ENCODE data around the gene PADI1.

Gene PADI1

DNA sequence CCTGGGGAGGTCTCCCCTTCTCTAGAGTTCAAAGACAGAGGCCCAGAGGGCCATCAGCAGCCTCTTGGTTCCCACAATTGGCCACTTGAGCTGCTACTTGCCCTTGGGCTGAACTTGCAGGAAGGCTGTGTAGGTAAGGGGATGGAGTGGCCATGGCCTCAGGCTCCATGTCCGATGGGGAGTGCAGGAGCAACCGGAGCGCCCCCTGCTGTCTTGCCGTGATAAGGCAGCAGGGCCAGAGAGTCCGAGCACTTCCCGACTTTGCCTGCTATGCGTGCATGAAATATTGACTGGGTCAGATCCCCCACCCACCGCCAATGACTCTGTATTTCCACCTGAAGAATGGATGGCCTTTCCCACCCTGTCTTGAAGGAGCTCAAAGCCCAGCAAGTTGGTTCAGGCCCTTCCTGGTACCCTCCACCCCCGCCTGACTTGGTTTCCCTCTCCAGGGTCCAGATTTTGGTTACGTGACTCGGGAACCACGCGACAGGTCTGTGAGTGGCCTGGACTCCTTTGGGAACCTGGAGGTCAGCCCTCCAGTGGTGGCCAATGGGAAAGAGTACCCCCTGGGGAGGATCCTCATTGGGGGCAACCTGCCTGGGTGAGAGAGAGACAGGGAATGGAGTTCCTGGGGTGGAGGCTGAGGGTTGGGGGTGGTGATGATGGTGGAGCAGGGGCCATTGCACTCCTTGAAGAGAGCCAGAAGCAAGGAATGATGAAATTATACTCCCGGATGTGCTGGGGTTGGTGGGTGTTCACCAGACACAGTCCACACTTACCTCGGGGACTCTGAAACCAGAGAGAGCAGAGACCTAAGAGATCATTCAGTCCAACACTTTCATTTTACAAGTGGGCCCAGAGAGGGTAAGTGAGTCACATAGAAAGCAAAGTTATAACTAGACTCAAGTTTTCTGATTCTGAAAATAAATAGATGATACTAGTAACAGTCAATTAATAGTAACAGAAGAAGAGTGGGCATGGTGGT is 69.5 kb downstream of the PADI1 start:
- peak; percentile 65 for DNase-seq (ENCODE audit: low spot score)

DNA sequence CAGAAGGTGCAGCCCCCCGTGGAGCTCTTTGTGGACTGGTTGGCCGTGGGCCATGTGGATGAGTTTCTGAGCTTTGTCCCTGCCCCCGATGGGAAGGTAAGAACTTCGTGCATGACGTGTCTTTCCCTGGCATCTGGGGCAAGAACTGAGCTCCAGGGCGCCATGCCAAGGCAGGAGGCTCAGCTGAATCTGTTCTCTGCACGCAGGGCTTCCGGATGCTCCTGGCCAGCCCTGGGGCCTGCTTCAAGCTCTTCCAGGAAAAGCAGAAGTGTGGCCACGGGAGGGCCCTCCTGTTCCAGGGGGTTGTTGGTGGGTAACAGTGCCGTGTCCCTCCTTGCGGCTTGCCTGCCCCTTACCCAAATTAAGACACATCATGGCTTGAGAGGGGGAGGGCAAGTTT is 71.6 kb downstream of the PADI1 start:
- peak; percentile 62 for DNase-seq (ENCODE audit: low spot score)

DNA sequence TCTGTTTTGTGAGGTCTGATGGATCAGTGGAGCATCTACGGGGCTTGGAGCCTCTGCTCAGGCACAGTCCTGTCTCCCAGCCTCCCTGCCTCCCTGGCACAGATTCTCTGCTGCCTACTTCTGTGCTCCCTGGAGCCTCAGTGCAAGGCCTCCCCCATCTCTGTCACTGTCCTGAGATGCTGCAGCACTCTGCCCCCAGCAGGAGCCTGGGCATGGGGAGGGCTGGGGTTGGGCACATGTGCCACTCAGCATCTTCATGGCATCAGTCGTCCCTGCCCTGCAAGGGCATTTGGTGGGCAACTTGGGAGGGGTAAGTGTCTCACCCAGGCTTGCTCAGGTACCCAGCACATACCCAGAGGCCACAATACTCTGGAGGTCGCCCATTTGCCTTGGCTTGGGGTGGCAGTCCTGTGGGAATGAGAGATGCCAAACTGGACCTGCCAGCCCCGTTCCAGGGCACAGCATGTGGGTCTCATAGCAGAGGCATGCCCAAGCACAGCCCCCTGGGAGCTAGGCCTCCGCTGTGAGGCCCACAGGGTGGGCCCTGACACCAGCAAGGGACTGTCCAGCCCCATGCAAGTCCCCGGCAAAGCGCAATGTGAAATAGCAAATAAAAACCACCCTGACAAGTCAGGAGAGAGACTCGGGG is 72.7 kb downstream of the PADI1 start:
- DNase-seq (ENCODE audit: low spot score): no peak

DNA sequence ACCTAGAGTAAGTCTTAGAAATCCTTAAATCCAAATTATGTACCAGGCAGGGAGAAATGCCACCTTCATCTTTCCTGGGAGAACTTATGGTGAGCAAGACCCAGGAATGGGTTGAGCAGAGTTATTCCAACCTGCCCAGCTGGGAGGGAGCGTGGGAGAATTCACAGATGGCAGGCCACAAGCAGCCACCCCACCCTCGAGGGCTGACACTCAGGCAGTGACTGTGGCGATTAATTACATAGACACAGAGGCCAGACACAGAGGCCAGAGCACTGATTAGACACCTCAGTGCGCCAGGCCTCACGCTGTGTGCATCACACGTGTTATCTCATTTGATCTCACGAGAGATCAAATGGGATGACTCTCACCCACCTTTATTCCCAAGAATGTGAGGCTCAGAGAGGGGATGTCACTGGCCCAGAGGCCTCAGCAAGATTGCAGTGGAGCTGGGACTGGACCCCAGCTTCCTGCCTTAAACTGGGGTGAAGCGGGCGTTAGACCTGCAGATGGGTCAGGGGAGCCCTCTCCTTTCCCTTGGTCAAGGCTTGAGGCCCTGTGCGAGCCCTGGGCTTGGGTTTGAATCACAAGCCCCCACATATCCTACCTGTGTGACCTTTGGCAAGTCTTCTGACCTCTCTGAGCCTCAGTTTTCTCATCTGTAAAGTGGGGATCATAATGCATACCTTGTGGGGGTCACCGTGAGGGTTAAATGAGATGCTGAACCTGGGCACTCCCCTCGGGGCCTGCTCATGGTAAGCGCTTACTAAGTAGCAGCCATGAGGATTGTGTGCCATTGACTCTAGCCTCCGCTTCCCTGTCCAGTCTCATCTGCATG is 74.3 kb downstream of the PADI1 start:
- DNase-seq (ENCODE audit: low spot score): no peak

DNA sequence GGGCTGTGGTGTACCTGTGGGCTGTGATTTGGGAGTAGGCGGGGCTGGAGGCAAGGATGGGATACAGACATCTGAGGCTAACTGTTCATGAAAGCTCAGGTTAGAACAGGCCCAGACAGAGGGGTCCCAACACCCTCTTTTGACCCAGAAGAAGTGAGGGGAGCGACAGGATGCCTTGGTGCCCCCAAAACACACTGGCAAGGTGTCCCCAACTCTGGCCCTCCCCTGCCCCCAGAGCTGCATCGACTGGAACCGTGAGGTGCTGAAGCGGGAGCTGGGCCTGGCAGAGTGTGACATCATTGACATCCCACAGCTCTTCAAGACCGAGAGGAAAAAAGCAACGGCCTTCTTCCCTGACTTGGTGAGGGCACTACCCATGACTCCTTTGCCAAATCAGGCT is 75.5 kb downstream of the PADI1 start:
- no peak for DNase-seq (ENCODE audit: low spot score)

DNA sequence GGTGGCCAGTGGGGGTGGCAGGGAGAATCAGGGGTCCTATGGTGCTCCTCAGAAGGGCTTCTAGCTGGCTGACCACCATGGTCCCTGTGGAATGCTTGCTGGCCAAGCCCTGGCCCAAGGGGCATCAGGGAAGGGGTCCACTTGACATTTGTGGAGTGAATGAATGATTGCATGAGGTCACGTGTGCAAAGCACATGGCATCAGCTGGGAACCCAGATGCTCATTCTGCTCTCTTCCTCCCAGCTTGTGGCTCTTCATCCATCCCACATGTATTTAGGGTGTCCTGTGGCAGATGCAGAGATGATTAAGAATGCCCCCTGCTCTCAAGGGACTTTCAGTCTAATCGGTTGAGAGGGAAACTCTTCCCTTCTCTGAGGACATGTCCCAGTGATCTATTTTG is 76.0 kb downstream of the PADI1 start:
- no peak for DNase-seq (ENCODE audit: low spot score)

DNA sequence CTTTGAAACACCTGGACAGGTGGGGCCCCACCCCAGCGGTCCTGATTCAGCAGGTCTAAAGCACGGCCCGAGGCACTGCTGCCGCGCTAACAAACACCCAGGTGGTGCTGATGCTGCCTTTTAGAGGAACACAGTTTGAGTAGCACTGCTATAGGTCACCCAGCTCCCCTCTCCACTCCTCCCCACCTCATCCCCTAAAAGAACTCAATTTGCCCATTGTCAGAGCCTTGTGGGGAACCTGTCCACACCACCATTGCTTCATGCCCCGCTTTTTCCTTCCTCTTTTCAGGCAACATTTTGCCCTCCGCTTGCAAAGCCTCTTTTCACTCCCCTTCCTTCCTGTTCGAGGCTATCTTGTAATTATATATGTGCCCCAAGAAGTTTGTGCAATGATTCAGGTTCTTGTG is 76.8 kb downstream of the PADI1 start:
- DNase-seq (ENCODE audit: low spot score): no peak

DNA sequence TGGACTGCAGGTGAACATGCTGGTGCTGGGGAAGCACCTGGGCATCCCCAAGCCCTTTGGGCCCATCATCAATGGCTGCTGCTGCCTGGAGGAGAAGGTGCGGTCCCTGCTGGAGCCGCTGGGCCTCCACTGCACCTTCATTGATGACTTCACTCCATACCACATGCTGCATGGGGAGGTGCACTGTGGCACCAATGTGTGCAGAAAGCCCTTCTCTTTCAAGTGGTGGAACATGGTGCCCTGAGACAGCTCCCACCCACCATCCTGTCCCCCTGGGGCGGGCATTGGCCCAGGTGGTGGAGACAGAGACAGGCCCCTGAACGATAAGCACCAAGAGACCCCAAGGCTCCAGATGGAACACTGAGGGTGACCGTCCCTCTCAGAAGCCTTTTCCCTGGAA is 77.9 kb downstream of the PADI1 start:
- DNase-seq (ENCODE audit: low spot score): no peak

DNA sequence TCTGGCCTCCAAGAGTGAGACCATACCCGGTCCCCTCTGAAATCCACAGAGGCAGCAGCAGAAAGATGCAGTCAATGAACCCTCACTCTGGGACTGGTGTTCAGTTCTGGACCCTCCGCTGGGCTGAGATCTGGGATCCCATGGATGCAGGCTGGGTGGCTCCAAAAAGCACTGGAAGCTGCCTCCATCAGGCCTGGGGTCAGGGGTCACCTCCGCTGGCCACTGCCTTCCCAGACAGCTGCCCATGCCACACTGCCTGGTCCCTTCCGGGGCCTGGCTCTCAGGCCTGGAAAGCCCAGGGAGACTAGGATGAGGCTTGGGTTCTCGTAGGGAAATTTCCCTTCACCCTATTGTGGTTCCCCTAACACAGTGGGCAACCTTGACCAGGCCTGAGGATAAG is 81.7 kb downstream of the PADI1 start:
- no peak for DNase-seq (ENCODE audit: low spot score)

DNA sequence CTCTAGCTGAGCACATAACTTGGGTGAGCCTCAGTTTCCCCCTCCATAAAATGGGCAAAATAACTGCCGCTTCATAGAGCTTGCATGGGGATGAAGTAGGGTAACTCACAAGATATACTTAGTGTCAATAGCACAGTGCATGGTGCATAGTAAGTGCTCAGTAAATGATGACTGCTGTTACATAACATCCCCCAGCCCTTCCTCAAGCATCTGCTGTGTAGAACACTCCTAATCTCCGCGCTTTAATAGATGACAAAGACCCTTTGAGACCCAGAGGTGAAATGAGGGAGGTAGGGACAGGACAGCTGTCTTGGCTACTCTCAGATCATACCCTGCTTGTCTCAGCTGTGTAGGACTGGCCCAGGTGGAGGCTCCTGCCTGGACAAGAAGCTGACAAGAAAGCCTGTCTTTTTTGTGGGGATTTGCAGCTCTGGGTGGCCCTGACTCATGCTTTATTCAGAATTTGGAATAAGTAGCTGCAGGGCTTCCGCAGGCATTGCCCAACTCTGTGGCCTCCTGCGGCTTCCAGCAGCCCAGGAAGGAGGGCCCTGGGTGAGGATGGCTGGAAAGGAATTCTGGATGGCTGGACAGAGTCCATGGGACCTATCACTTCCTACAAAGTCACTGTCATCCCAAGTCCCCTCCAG is 82.3 kb downstream of the PADI1 start:
- DNase-seq (ENCODE audit: low spot score): peak; percentile 92

DNA sequence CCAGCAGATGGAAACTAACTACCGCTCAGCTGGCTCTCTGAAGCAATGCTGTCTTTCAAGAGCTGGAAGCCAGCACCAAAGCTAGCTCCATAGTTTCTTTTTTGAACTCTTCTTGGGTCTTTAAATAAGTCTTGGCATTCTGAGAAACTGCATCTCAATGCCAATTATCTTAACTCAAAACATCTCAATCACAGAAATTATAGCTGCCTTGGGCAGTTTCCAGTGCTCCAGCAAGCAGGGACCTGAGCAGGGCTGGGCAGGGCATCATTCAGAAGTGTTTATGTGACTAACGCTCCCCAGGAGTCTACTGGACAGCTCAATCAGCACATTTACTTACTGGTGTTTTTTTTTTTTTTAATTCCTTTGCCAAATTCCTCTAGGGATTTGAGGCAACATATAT is 84.8 kb downstream of the PADI1 start:
- DNase-seq (ENCODE audit: low spot score): peak; percentile 25

DNA sequence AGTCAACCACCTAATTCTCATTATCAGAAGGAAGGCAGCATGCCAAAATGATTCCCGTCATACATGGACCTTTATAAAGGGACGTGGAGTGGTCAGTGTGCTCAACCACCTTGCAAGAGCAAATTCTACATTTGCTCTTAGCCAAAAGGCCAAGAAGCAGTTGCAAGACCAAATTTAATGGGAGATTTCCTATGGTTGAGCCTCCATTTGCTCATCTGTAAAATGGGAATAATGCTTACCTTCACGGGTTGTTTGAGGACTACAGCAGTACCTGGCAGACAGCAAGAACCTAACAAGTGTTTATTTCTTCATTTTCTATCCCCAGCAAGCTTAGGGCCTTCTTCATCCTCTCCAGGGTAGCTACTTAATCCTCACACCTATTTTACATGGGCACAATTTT is 85.6 kb downstream of the PADI1 start:
- no peak for DNase-seq (ENCODE audit: low spot score)

DNA sequence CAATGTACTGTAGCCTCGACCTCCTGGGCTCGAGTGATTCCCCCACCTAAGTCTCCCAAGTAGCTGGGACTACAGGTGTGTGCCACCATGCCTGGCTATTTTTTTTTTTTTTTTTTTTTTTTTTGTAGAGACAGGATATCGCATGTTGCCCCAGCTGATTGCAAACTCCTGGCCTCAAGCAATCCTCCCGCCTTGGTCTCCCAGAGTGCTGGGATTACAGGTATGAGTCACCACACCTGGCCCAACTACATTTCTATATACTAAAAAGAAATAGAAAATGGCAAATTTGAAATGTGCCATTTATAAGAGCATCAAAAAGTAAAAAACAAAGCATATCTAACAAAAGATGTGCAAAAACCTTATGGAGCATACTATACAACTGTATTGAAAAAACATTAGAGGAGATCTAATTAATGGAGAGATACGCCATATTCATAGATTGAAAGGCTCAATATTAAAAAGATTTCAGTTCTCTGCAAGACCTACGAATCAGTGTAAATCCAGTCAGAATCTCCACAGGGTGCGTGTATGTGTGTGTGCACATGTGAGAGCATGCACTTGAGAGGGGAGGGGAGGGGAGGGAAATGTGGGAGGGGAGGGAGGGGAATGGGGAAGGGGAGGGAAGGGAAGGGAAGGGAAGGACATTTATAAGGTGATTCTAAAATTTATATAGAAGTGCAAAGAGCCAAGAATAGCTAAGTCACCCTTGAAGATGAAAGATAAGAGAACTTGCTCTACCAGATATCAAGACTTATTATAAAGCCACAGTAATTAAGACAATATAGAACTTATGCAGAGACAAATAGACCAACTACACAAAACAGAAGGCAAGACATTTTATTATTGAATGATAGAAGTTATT is 87.6 kb downstream of the PADI1 start:
- DNase-seq (ENCODE audit: low spot score): no peak

DNA sequence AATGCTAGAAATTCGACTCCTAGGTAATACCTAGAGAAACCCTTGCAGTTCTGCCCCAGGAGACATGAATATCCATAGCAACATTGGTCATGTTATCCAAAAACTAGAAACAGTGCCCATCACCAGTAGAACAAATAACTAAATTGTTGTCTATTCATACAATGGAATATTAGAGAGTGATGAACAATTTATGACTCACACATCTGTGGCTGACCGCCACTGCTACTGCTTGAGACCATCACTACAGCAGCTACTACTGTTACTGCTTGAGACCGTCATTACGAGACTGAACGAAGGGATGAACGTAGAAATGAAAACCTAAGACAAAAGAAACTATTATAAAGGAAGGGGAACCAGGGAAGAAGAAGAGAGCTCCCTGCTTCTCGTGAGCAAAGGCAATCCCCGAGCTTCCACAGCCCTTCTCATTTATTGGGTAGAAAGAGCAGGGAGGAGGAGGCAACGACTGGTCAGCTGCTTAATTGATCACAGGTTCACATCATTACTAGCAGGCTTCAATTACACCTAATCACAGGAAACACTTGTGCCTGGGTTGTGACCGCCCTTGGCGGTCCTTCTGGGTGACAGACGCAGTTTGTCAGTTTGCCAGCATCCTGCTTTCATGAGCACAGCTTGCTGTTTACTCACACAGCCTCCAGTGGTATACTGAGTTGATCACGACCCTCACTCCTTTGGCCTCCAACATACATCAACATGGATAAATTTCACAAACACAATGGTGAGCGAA is 88.9 kb downstream of the PADI1 start:
- DNase-seq (ENCODE audit: low spot score): no peak

DNA sequence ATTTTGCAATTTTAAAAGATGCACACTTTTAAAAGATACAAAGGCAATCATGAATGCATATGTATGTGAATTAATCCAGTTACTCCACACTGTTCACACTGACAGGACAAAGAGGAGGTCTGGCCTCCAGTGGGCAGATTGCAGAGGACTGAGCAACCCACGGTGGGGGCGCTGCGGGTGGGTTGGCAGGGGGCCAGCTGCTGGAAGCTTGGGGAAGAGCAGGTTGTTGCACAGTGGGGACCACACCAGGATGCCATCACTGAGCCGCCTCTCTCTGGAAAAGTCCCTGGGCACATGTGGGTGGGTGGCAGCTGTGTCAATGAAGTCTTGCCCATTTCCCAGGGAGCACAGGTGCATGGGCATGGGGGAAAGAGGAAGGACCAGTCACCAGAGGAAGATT is 90.4 kb downstream of the PADI1 start:
- no peak for DNase-seq (ENCODE audit: low spot score)
